HAP-1 (cell line): Measurements from ENCODE around the gene KLHL36.

Experiments used
- DNase-seq, 2 experiments: peaks; one replicate each; pipeline ENCODE4 v3.0.0-alpha.2; 2016 to 2020; ENCODE audit warnings: low spot score in 2 of 2
- H3K27me3 ChIP-seq: fragments of 250-450 bp; sonication (Bioruptor Pico); 2 replicates; pipeline ENCODE4 v1.5.1; 2020; ENCODE audit warnings: low read depth, mild to moderate bottlenecking, moderate library complexity
- H3K36me3 ChIP-seq: fragments of 250-450 bp; sonication (Bioruptor Pico); replicated peaks from 2 replicates; pipeline ENCODE4 v1.5.1; 2020; ENCODE audit warnings: mild to moderate bottlenecking
- H3K4me1 ChIP-seq: fragments of 250-450 bp; sonication (Bioruptor Pico); 2 replicates; pipeline ENCODE4 v1.5.1; 2020; ENCODE audit warnings: mild to moderate bottlenecking
- H3K4me3 ChIP-seq: fragments of 250-450 bp; sonication (Bioruptor Pico); 2 replicates; pipeline ENCODE4 v1.5.1; 2020; ENCODE audit warnings: mild to moderate bottlenecking, moderate library complexity
- H3K9me3 ChIP-seq: fragments of 250-450 bp; sonication (Bioruptor Pico); 2 replicates; pipeline ENCODE4 v1.5.1; 2020; ENCODE audit warnings: mild to moderate bottlenecking, moderate library complexity
- in situ Hi-C: fragments of 300-500 bp; cut with MboI; formaldehyde crosslinking; loops from 3 replicates; pipeline ENCODE4 v1.14.3; 2020; ENCODE audit warnings: low sequenced_read_pairs, inconsistent platforms, mixed read lengths

The KLHL36 gene

GRCh38 chr16:84647828-84648594 lies at the start of gene KLHL36:
Gene KLHL36, plus strand, starts transcription at chr16:84648511. Its CDS starts 2,357 bp downstream, at chr16:84650868.
- peak within 1 kb of the TSS; percentile 54 for H3K4me3 ChIP-seq
- H3K27me3 ChIP-seq = no peaks in the 10 kb centered on the region
- in situ Hi-C loops = no loop called here
- H3K36me3 ChIP-seq = peaks cover 14% of the 10 kb centered on the region
- H3K9me3 ChIP-seq = no peaks in the 10 kb centered on the region
- H3K4me1 ChIP-seq = peaks cover 11% of the 10 kb centered on the region
- peak; percentile 8 to 67 for DNase-seq

DNA sequence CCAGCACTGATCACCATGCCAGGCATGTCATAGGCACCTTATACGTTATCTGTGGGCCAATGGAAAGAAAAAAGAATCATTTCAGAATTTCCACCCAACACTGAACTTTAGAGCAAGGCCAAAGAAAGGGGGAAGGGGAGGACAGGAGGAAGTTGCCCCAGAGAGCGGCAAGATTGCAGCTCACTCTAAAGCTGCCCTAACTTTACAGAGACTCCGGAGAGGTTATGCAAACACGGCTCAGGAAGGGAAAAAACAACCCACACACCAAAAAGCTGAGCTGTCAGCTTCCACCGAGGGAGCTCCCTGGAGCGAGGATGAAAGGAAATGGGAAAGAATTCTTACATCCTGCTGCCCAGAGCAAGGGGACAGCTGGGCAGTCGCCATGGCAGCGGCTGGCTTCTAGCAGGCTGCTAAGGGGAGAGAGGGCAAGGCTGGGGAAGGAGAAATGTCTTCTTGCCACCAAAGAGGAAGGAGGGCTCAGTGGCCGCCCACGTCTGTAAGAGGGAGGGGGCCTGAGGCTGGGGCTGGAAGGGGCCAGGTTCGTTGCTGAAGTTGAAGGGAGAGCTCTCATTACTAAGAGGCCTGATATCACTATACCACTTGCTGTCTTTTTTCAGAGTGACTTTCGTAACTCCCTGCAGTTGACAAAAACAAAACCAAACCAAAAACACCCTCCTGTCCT lies 48.6 kb upstream of the KLHL36 start:
- H3K4me1 ChIP-seq = 0 out of 2 replicates have a peak, but pooled peaks cover 4% of the 10 kb centered on the region
- H3K4me3 ChIP-seq = no peak overlapping the region
- in situ Hi-C loops = no loop called here
- H3K9me3 ChIP-seq = no peaks in the 10 kb centered on the region
- DNase-seq = no peak
- no peaks in the 10 kb centered on the region for H3K27me3 ChIP-seq
- H3K36me3 ChIP-seq = no peaks in the 10 kb centered on the region

- Histone ChIP-seq H3K4me1 (0 out of 2 replicates have a peak, but pooled peaks cover 4% of the 10 kb centered on the region), H3K36me3 (no peaks in the 10 kb centered on the region), H3K27me3 (no peaks in the 10 kb centered on the region), H3K4me3 (no peak overlapping the region), H3K9me3 (peaks cover 3% of the 10 kb centered on the region; the same call in 1 of the 2 replicates)
- in situ Hi-C loops = no loop called here
- DNase-seq = peak in 1 of 2 experiments; percentile 35
Observed at GRCh38 chr16:84600343-84601229, 47.7 kb upstream of the KLHL36 start.

GRCh38 chr16:84603140-84603816 lies 45.0 kb upstream of the KLHL36 start:
- H3K9me3 ChIP-seq = peaks cover 4% of the 10 kb centered on the region; the same call in 1 of the 2 replicates
- H3K4me3 ChIP-seq = no peak overlapping the region
- no peaks in the 10 kb centered on the region for H3K36me3 ChIP-seq
- H3K27me3 ChIP-seq = no peaks in the 10 kb centered on the region
- DNase-seq = no peak
- 0 out of 2 replicates have a peak, but pooled peaks cover 4% of the 10 kb centered on the region for H3K4me1 ChIP-seq
- in situ Hi-C loops = no loop called here

DNA sequence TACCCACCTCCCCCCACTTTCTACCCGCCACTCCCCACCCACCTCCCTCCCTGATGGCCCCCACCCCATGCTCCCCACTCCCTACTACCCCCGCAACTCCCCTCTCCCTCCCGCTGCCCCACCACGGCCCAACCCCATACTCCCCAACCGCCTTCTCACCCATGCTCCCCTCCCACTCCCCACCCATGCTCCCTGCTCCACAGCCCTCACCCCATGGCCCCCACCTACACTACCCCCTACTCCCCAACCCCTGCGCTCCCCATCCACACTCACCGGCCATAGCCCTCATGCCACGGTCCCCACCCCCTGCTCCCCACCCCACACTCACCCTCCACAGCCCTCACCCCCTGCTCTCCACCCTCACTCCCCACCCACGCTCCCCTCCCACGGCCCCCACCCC lies 44.4 kb upstream of the KLHL36 start:
- Histone ChIP-seq H3K36me3 (no peaks in the 10 kb centered on the region), H3K4me3 (no peak overlapping the region), H3K4me1 (0 out of 2 replicates have a peak, but pooled peaks cover 4% of the 10 kb centered on the region), H3K27me3 (no peaks in the 10 kb centered on the region), H3K9me3 (peaks cover 4% of the 10 kb centered on the region; the same call in 1 of the 2 replicates)
- in situ Hi-C loops = no loop called here
- DNase-seq = no peak

GRCh38 chr16:84604477-84605013 lies 43.8 kb upstream of the KLHL36 start:
- in situ Hi-C loops = no loop called here

GRCh38 chr16:84605339-84605848 lies 42.9 kb upstream of the KLHL36 start:
- no peaks in the 10 kb centered on the region for H3K27me3 ChIP-seq
- H3K4me3 ChIP-seq = no peak overlapping the region
- peaks cover 4% of the 10 kb centered on the region; the same call in 1 of the 2 replicates for H3K9me3 ChIP-seq
- in situ Hi-C loops = no loop called here
- 0 out of 2 replicates have a peak, but pooled peaks cover 4% of the 10 kb centered on the region for H3K4me1 ChIP-seq
- DNase-seq = no peak
- H3K36me3 ChIP-seq = no peaks in the 10 kb centered on the region

More at GRCh38 chr16:84604477-84605013, 43.8 kb upstream of the KLHL36 start:
- 0 out of 2 replicates have a peak, but pooled peaks cover 4% of the 10 kb centered on the region for H3K4me1 ChIP-seq
- no peak overlapping the region for H3K4me3 ChIP-seq
- no peaks in the 10 kb centered on the region for H3K27me3 ChIP-seq
- H3K36me3 ChIP-seq = no peaks in the 10 kb centered on the region
- DNase-seq = no peak
- H3K9me3 ChIP-seq = peaks cover 4% of the 10 kb centered on the region; the same call in 1 of the 2 replicates

DNA sequence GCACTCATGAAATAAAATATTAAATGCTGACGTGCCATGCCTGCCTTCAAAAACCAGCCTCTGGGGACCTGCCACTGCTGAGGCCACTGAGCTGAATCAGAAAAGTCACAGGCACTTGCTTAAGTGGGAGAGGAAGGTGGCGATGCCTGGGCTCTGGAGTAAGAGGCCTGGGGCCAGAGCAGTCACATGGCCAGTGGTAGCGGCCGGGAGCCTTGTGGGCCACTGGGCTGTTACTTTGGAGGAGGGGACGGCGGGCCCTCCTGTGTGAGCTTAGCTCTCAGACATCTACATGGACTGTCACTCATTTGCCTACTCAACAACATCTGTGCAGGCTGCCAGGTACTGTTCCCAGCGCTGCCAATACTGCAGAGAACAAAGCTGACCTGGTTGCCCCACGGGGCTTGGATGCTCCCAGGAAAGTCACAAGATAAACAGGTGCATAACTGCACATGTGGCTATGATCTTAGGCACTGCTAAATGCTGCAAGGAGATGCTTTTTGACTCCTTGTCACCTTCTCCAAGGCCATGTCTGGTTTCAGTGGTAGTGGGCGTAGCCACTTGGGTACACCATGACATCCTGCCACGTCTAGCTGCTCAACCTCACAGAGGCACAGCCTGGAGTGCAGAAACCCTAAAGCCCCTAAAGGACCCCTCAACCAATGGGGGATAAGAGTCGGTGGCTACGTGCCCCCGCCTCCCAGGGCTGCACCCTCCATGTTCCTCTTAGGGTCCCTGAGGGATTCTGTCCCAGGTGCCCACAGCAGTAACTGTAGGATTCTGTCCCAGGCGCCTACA lies 42.0 kb upstream of the KLHL36 start:
- in situ Hi-C loops = no loop called here
- Histone ChIP-seq H3K36me3 (no peaks in the 10 kb centered on the region), H3K4me3 (no peak overlapping the region), H3K9me3 (peaks cover 4% of the 10 kb centered on the region; the same call in 1 of the 2 replicates), H3K4me1 (no peaks in the 10 kb centered on the region), H3K27me3 (no peaks in the 10 kb centered on the region)
- no peak for DNase-seq

GRCh38 chr16:84607061-84607460 lies 41.2 kb upstream of the KLHL36 start:
- no peak for DNase-seq
- no peaks in the 10 kb centered on the region for H3K4me1 ChIP-seq
- H3K27me3 ChIP-seq = no peaks in the 10 kb centered on the region
- in situ Hi-C loops = no loop called here
- H3K4me3 ChIP-seq = no peak overlapping the region
- peaks cover 4% of the 10 kb centered on the region; the same call in 1 of the 2 replicates for H3K9me3 ChIP-seq
- no peaks in the 10 kb centered on the region for H3K36me3 ChIP-seq

DNA sequence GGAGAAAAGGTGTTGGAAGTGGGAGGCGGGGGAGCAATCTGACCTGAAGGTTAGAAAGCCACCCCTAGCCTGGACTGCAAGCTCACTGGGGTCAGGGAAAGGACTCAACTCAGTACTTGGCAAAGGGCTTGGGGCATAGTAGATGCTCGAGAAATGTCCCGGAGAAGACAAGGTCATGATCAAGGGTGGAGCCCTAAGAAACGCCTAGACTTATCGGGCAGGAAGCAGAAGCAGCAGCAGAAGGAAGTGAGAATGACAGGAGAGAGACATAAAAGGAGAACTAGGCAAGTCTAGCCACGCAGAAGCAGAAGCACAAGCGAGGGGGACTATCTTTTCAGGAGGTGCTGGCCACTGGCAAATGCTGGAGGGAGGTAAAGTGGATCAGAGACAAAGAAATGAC lies 40.6 kb upstream of the KLHL36 start:
- Histone ChIP-seq H3K27me3 (no peaks in the 10 kb centered on the region), H3K9me3 (peaks cover 4% of the 10 kb centered on the region; the same call in 1 of the 2 replicates), H3K4me1 (no peaks in the 10 kb centered on the region), H3K4me3 (no peak overlapping the region), H3K36me3 (no peaks in the 10 kb centered on the region)
- in situ Hi-C loops = no loop called here
- DNase-seq = no peak

- Histone ChIP-seq H3K4me1 (no peaks in the 10 kb centered on the region), H3K27me3 (no peaks in the 10 kb centered on the region), H3K9me3 (peaks cover 4% of the 10 kb centered on the region; the same call in 1 of the 2 replicates), H3K4me3 (no peak overlapping the region), H3K36me3 (no peaks in the 10 kb centered on the region)
- in situ Hi-C loops = no loop called here
- DNase-seq = no peak
Observed at GRCh38 chr16:84608282-84608681, 40.0 kb upstream of the KLHL36 start.
